Lung (tissue), 12 donors: ENCODE data around the gene DOK6. TPM values are rescaled to one million over a fixed set of nuclear protein-coding genes. Genes with fewer than 3 reads are reported as not detected.

ENCODE experiments used
- ATAC-seq: fragments of 200-7000 bp; cut with Tn5 transposase; one replicate; pipeline ENCODE4 v1.9.1; 2020; ENCODE audit warnings: moderate number of reproducible peaks; ENCODE audit not compliant: insufficient read depth, low FRiP score
- DNase-seq, 3 donors: peaks; one replicate each; pipeline ENCODE4 v3.0.0-alpha.2; 2013 to 2017
- H3K27ac ChIP-seq, 2 donors: one replicate each; pipeline ENCODE4 v1.5.1; 2013; ENCODE audit warnings: mild to moderate bottlenecking in 2 of 2, moderate library complexity in 2 of 2, control low read depth in 1 of 2, inconsistent platforms in 1 of 2, low read depth in 1 of 2, low read length in 1 of 2
- H3K27me3 ChIP-seq, 3 donors: one replicate each; pipeline ENCODE4 v1.5.1; 2013; ENCODE audit warnings: low read length in 2 of 3; ENCODE audit not compliant: control insufficient read depth in 3 of 3, insufficient read depth in 3 of 3
- H3K36me3 ChIP-seq, 4 donors: one replicate each; pipeline ENCODE4 v1.5.1; 2013; ENCODE audit warnings: low read length in 4 of 4, mild to moderate bottlenecking in 1 of 4, moderate library complexity in 1 of 4; ENCODE audit not compliant: control insufficient read depth in 4 of 4, insufficient read depth in 4 of 4
- H3K4me1 ChIP-seq, 5 donors: one replicate each; pipeline ENCODE4 v1.5.1; 2013; ENCODE audit warnings: low read length in 5 of 5, mild to moderate bottlenecking in 2 of 5, moderate library complexity in 1 of 5; ENCODE audit not compliant: control insufficient read depth in 5 of 5, insufficient read depth in 5 of 5
- H3K4me3 ChIP-seq: one replicate; pipeline ENCODE4 v1.5.1; 2013; ENCODE audit warnings: mild to moderate bottlenecking, control low read depth, moderate library complexity
- H3K9ac ChIP-seq, 2 donors: one replicate each; pipeline ENCODE4 v1.5.1; 2013; ENCODE audit warnings: low read length in 2 of 2, control low read depth in 1 of 2; ENCODE audit not compliant: insufficient read depth in 1 of 2
- H3K9me3 ChIP-seq, 4 donors: one replicate each; pipeline ENCODE4 v1.5.1; 2013; ENCODE audit warnings: low read length in 3 of 4, mild to moderate bottlenecking in 1 of 4, moderate library complexity in 1 of 4; ENCODE audit not compliant: control insufficient read depth in 4 of 4, insufficient read depth in 3 of 4
- WGBS, 2 donors: extraction: QIAGEN DNeasy Blood & Tissue Kit; methylation state at CpG; one replicate each; pipeline ENCODE4 v1.1.7; 2013; 5-methylcytosine and 5-hydroxymethylcytosine counted together
- polyA plus RNA-seq, 2 donors: library from polyadenylated mRNA; stranded (reverse); fragments of 200-250 nt; gene quantifications; one replicate each; pipeline ENCODE4 v1.2.1, GENCODE V29; 2013
- total RNA-seq, 2 donors: library from RNA; depleted of rRNA in 1 of 2; stranded (reverse); fragments of >200 nt in 1 of 2; gene quantifications; one replicate each; pipeline ENCODE4 v1.2.1, GENCODE V29; 2014 to 2021
- TF ChIP-seq, protein P1 (sequence below): IDR thresholded peaks from 2 replicates; pipeline ENCODE4 v1.5.1; 2012; ENCODE audit warnings: mild to moderate bottlenecking; ENCODE audit errors: control extremely low read depth, extremely low read depth
- donor health status: control.
- donor health status: control.
- donor health status: Bipolar disorder and iron deficiency.
- donor health status: healthy.
- donor health status: DM: yes; HTN: yes; CAD: no.

Gene DOK6
- total and polyA plus RNA-seq, 4 donors, result 0.61 to 21.3 (median 2.7) TPM

DNA sequence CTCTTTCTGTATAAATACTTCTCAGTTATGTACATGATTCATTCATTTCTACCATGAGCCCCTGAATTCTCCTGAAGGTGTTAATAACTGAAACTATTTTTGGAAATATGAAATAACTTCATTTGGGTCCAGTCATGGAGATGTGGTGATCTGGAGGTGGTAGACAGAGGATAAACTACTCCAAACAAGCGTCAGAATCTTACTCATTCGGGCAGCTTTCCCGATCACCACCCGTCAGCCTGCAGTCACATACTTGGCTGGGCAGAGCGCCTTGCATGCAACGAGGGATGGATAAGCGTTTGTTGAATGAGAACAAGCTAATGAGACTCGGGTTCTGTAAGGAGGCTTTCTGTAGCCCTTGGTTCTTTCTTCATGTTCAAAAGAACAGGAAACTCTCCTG lies 324.3 kb downstream of the DOK6 start:
- no peak overlapping the region for H3K4me3 ChIP-seq
- DNase-seq (no peak), ATAC-seq (no peak)
- H3K4me1 ChIP-seq, result peaks cover 0 to 4% (median 0%) of the 10 kb centered on the region in 5 donors
- H3K9me3 ChIP-seq, result no peaks in the 10 kb centered on the region
- H3K27me3 ChIP-seq, result no peaks in the 10 kb centered on the region
- no peak overlapping the region for H3K27ac ChIP-seq
- H3K36me3 ChIP-seq, result peaks cover 0 to 2% (median 0%) of the 10 kb centered on the region in 4 donors
- 90 to 93% methylated on average over 8 of the region's 8 CpGs for WGBS, 2 donors
- H3K9ac ChIP-seq, result no peak overlapping the region
- TF ChIP-seq, protein P1, sequence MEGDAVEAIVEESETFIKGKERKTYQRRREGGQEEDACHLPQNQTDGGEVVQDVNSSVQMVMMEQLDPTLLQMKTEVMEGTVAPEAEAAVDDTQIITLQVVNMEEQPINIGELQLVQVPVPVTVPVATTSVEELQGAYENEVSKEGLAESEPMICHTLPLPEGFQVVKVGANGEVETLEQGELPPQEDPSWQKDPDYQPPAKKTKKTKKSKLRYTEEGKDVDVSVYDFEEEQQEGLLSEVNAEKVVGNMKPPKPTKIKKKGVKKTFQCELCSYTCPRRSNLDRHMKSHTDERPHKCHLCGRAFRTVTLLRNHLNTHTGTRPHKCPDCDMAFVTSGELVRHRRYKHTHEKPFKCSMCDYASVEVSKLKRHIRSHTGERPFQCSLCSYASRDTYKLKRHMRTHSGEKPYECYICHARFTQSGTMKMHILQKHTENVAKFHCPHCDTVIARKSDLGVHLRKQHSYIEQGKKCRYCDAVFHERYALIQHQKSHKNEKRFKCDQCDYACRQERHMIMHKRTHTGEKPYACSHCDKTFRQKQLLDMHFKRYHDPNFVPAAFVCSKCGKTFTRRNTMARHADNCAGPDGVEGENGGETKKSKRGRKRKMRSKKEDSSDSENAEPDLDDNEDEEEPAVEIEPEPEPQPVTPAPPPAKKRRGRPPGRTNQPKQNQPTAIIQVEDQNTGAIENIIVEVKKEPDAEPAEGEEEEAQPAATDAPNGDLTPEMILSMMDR, result no peak

DNA sequence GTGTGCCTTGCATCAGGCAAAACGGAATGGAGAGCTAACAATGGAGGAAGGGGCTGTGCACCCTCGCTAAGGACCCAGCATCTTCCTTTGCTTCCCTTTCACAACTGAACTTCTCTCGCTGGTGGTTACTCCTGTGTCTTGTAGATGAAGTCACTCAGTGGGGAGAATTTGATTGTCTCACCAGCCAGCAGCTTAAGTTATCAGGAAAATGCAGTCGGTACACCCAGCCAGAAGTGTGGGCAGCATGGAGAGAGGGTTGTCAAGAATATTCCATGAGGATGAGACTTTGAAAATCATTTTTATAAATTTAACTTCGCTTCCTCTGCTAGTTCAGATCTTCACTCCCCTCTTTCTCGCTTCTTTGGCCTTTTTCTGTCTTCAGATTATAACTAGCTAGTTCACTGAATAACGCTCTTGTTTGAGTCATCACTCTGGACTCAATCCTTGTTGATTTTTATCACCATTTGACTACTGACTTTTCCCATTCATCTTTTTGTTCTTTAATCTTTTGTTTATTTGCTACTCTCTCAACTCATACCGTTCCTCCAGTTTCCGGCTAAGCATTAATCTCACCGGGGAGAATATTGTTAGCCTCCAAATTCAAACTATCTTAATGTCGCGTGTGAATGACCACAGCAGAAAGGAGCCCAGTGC lies 325.3 kb downstream of the DOK6 start:
- Histone ChIP-seq H3K9me3 (no peaks in the 10 kb centered on the region), H3K4me3 (no peak overlapping the region), H3K4me1 (peaks cover 0 to 4% (median 0%) of the 10 kb centered on the region in 5 donors), H3K9ac (no peak overlapping the region), H3K27me3 (no peaks in the 10 kb centered on the region), H3K36me3 (peaks cover 0 to 2% (median 0%) of the 10 kb centered on the region in 4 donors), H3K27ac (no peak overlapping the region)
- DNase-seq (no peak), ATAC-seq (no peak)
- TF ChIP-seq, protein P1, result no peak
- WGBS, 2 donors, result 82 to 88% methylated on average over 12 of the region's 12 CpGs

DNA sequence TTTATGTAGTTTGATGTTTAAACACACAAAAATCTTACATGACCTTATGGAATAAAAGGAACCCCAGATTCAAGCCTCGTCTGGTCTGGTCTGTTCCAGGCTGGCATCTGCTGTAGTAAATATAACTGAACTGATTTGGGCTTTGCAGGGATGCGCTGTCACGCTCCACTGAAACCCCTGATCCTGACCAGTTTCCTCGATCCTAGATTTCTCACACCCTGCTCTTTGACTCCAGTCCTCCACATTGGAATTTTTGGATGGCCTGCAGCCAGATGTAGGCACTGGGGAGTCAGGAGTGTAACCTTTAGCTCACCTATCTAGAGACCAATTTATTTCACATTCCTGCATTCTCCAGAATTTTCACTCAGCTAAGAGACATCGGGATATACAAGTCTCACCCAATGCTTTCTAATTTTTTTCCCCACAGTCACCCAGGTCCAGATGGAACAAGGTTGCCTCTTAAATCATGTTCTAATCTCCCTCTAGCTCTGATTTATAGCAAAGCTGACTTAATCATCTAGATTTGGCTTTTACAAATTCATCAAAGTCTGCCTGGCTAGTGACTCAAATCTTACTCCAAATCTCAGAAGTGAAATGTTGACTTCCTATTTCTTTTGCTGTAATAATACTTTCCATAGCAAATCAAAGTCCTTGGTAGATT lies 327.4 kb downstream of the DOK6 start:
- Histone ChIP-seq H3K27ac (no peak overlapping the region), H3K9ac (no peak overlapping the region), H3K9me3 (no peaks in the 10 kb centered on the region), H3K27me3 (no peaks in the 10 kb centered on the region), H3K36me3 (peaks cover 0 to 2% (median 0%) of the 10 kb centered on the region in 4 donors), H3K4me3 (no peak overlapping the region), H3K4me1 (peaks cover 0 to 4% (median 0%) of the 10 kb centered on the region in 5 donors)
- 86 to 91% methylated on average over 5 of the region's 5 CpGs for WGBS, 2 donors
- ATAC-seq (no peak), DNase-seq (no peak)
- TF ChIP-seq, protein P1, result no peak
